Endothelial cell of umbilical vein (primary cell): ENCODE measurements around the gene PHLPP1. TPM values are rescaled to one million over a fixed set of nuclear protein-coding genes. Genes with fewer than 3 reads are reported as not detected.

Source experiments
- BruUV-seq: library from RNA; stranded (reverse); fragments of 400-500 nt; replicated peaks from 2 replicates; lab custom pipeline; 2021; lab: Mats Ljungman, UMichigan
- CTCF ChIA-PET: fragments of 300-600, 350-600 bp; sonication (Branson Sonifier 250); formaldehyde crosslinking; loops from one replicate; lab custom pipeline; 2021; ENCODE audit warnings: antibody characterized with exemption, inconsistent platforms; lab: Charles Lee
- POLR2A ChIA-PET: fragments of 300-600, 350-600 bp; sonication (Branson Sonifier 250); formaldehyde crosslinking; loops from one replicate; lab custom pipeline; 2021; ENCODE audit warnings: antibody characterized with exemption, inconsistent platforms; lab: Charles Lee
- DNase-seq: peaks from one replicate; pipeline ENCODE4 v3.0.0-alpha.2; 2011; ENCODE audit warnings: low read depth, low spot score
- FAIRE-seq: peaks from 2 replicates; lab custom pipeline; 2011; peaks lifted over from hg19 to GRCh38; lab: Jason Lieb, UNC
- H2AFZ ChIP-seq: 2 replicates; pipeline ENCODE4 v1.6.0; 2012; ENCODE audit warnings: low read depth, low read length, control low read depth, inconsistent platforms
- H3K27ac ChIP-seq: 2 replicates; pipeline ENCODE4 v1.5.1; 2011; ENCODE audit warnings: low read depth, mild to moderate bottlenecking, control low read depth, low read length, moderate library complexity; ENCODE audit not compliant: insufficient read depth
- H3K27me3 ChIP-seq, 2 experiments: 2 replicates each; pipeline versions ENCODE4 v1.6.0 to v1.6.1; 2011; ENCODE audit warnings: low read length in 2 of 2, mixed read lengths in 1 of 2; ENCODE audit not compliant: control insufficient read depth in 2 of 2, insufficient read depth in 2 of 2
- H3K36me3 ChIP-seq, 2 experiments: 2 replicates in 1 of 2; 3 replicates in 1 of 2; pipeline ENCODE4 v1.5.1; 2011; ENCODE audit warnings: low read length in 2 of 2, mild to moderate bottlenecking in 1 of 2, moderate library complexity in 1 of 2; ENCODE audit not compliant: control insufficient read depth in 2 of 2, insufficient read depth in 2 of 2; ENCODE audit errors: extremely low read depth in 1 of 2
- H3K4me1 ChIP-seq: 3 replicates; pipeline ENCODE4 v1.5.1; 2011; ENCODE audit warnings: mild to moderate bottlenecking, low read length; ENCODE audit not compliant: control insufficient read depth, insufficient read depth; ENCODE audit errors: extremely low read depth
- H3K4me2 ChIP-seq: 2 replicates; pipeline ENCODE4 v1.6.1; 2011; ENCODE audit warnings: low read length, control low read depth, mixed read lengths; ENCODE audit not compliant: insufficient read depth
- H3K4me3 ChIP-seq, 3 experiments: fragments of 200-600 bp in 1 of 3; sonication (generic), shearing (Covaris generic) in 1 of 3; replicated peaks in 1 of 3; 2 replicates each; pipeline ENCODE4 v1.5.1; 2011 to 2016; ENCODE audit warnings: control low read depth in 3 of 3, low read length in 3 of 3, mild to moderate bottlenecking in 2 of 3, inconsistent platforms in 1 of 3, low read depth in 1 of 3, moderate library complexity in 1 of 3; ENCODE audit not compliant: insufficient read depth in 1 of 3
- H3K79me2 ChIP-seq: 2 replicates; pipeline ENCODE4 v1.6.0; 2012; ENCODE audit warnings: low read length, inconsistent platforms; ENCODE audit not compliant: control insufficient read depth, insufficient read depth
- H3K9ac ChIP-seq: replicated peaks from 2 replicates; pipeline ENCODE3; 2011; ENCODE audit warnings: low read length, control low read depth; ENCODE audit not compliant: insufficient read depth; ENCODE audit errors: extremely low read depth
- H3K9me1 ChIP-seq: replicated peaks from 3 replicates; pipeline ENCODE4 v1.6.0; 2011; ENCODE audit warnings: mild to moderate bottlenecking, low read length; ENCODE audit not compliant: control insufficient read depth, insufficient read depth; ENCODE audit errors: extremely low read depth
- H3K9me3 ChIP-seq: replicated peaks from 2 replicates; pipeline ENCODE4 v1.5.1; 2012; ENCODE audit warnings: low read length, inconsistent platforms; ENCODE audit not compliant: control insufficient read depth, insufficient read depth
- H4K20me1 ChIP-seq: replicated peaks from 2 replicates; pipeline ENCODE3; 2011; ENCODE audit warnings: mild to moderate bottlenecking, low read length; ENCODE audit not compliant: control insufficient read depth, insufficient read depth; ENCODE audit errors: extremely low read depth
- CTCF ChIP-seq, 2 donors: IDR thresholded peaks; 1 replicate in 1 of 2; 2 replicates in 1 of 2; pipeline ENCODE4 v1.5.1; 2011; ENCODE audit warnings: low read length in 2 of 2, mild to moderate bottlenecking in 2 of 2, moderate library complexity in 2 of 2, control low read depth in 1 of 2, inconsistent platforms in 1 of 2, low read depth in 1 of 2; ENCODE audit not compliant: insufficient read depth in 1 of 2; ENCODE audit errors: extremely low read depth in 1 of 2
- GATA2 ChIP-seq: IDR thresholded peaks from 2 replicates; pipeline ENCODE4 v1.7.0; 2011; ENCODE audit warnings: low read depth, mild to moderate bottlenecking, moderate library complexity, mixed read lengths, low read length; ENCODE audit not compliant: insufficient read length, insufficient read depth
- JUN ChIP-seq: IDR thresholded peaks from 2 replicates; pipeline ENCODE4 v1.6.1; 2011; ENCODE audit warnings: borderline replicate concordance, low read depth; ENCODE audit not compliant: insufficient read length, insufficient read depth
- MAX ChIP-seq: IDR thresholded peaks from 2 replicates; pipeline ENCODE4 v1.6.1; 2011; ENCODE audit not compliant: insufficient read depth, insufficient read length
- MYC ChIP-seq: IDR thresholded peaks from one replicate; pipeline ENCODE4 v1.6.1; 2011; ENCODE audit warnings: mild to moderate bottlenecking, low read depth, low read length
- dilution Hi-C: fragments of 300-500 bp; cut with MboI; formaldehyde crosslinking; loops from one replicate; pipeline ENCODE4 v1.15.0; 2019; ENCODE audit warnings: low sequenced_read_pairs; ENCODE audit not compliant: extremely low pct_ligation_motif_present
- intact Hi-C: fragments of 100-400 bp; cut with micrococcal nuclease; formaldehyde crosslinking; loops from one replicate; pipeline ENCODE4 v1.10.0; 2022
- polyA plus RNA-seq, 4 experiments: library from polyadenylated mRNA; depleted of rRNA in 3 of 4; stranded (reverse) in 3 of 4; unstranded in 1 of 4; fragments of >200 nt; gene quantifications; 2 replicates each; pipeline versions ENCODE4 v1.2.1 to v1.2.3, GENCODE V29; 2011 to 2012; ENCODE audit warnings: missing spikeins in 1 of 4
- total RNA-seq: library from RNA; stranded (reverse); gene quantifications from 2 replicates; pipeline ENCODE4 v1.2.3, GENCODE V29; 2021

Gene PHLPP1
- total and polyA plus RNA-seq, 2 donors (not counting 3 experiments of a cell fraction or from before 2014, with no cell fraction given), result 4.0 to 10.8 TPM

- Histone ChIP-seq H3K9me1 (no peaks in the 10 kb centered on the region), H2AFZ (no peak overlapping the region), H3K9me3 (no peaks in the 10 kb centered on the region), H3K27ac (no peak overlapping the region), H3K4me3 (no peak overlapping the region), H3K36me3 (no peaks in the 10 kb centered on the region), H3K27me3 (no peaks in the 10 kb centered on the region), H3K9ac (no peak overlapping the region), H3K4me2 (peak overlapping the region; percentile 4), H4K20me1 (no peaks in the 10 kb centered on the region), H3K79me2 (no peaks in the 10 kb centered on the region), H3K4me1 (peaks cover 19% of the 10 kb centered on the region)
- POLR2A ChIA-PET, result no interaction called here
- TF ChIP-seq MYC (no peak), MAX (no peak), CTCF (IDR thresholded peaks at IDR 0.05; ENCODE audit: extremely low read depth in 1 of 2, insufficient read depth in 1 of 2, low read depth in 1 of 2, low read length in 2 of 2) (no peak), GATA2 (no peak), JUN (no peak)
- DNase-seq (no peak), FAIRE-seq (no peak)
- CTCF ChIA-PET, result interaction anchor here (0.6 to 4.1 kb wide), 5 partner anchors 14 to 180 kb away, joined by 3 to 17 read pairs (median 4); partner anchors contain the start of gene PHLPP1
- BruUV-seq, result no TSS peak
- intact Hi-C loops (no loop called here), dilution Hi-C loops (no loop called here)
These were observed 179.5 kb downstream of the PHLPP1 start for GRCh38 chr18:62894681-62895390.
